Tibial artery (tissue), 4 donors: Measurements from ENCODE around the gene ERLIN1.

ENCODE experiments used
- DNase-seq, 2 donors: peaks; one replicate each; pipeline ENCODE4 v3.0.0-alpha.2; 2019
- H3K27ac ChIP-seq, 2 donors: fragments of 200-600 bp; sonication (generic) in 1 of 2; 1 replicate in 1 of 2; 2 replicates in 1 of 2; pipeline ENCODE4 v1.5.1; 2018 to 2019; ENCODE audit warnings: mild to moderate bottlenecking in 1 of 2
- H3K27me3 ChIP-seq, 2 donors: fragments of 200-600 bp; sonication (generic) in 1 of 2; one replicate each; pipeline versions ENCODE4 v1.5.1 to v1.6.0; 2016 to 2019
- H3K36me3 ChIP-seq, 3 donors: fragments of 200-600 bp; sonication (generic) in 2 of 3; one replicate each; pipeline ENCODE4 v1.5.1; 2016 to 2019; ENCODE audit warnings: mild to moderate bottlenecking in 2 of 3
- H3K4me1 ChIP-seq, 4 donors: fragments of 200-600 bp; sonication (generic) in 2 of 4; 1 replicate in 3 of 4; 2 replicates in 1 of 4; pipeline ENCODE4 v1.5.1; 2016 to 2019
- H3K4me3 ChIP-seq, 2 donors: fragments of 200-600 bp; sonication (generic) in 1 of 2; 1 replicate in 1 of 2; 2 replicates in 1 of 2; pipeline ENCODE4 v1.5.1; 2018 to 2019; ENCODE audit warnings: mild to moderate bottlenecking in 2 of 2
- H3K9me3 ChIP-seq, 3 donors: fragments of 200-600 bp; sonication (generic) in 1 of 3; one replicate each; pipeline ENCODE4 v1.5.1; 2016 to 2019
- CTCF ChIP-seq, 2 experiments: fragments of 200-600 bp in 1 of 2; fragments of 450-650 bp in 1 of 2; IDR thresholded peaks; one replicate each; pipeline ENCODE4 v1.5.1; 2017 to 2019; ENCODE audit warnings: antibody characterized with exemption in 2 of 2, mild to moderate bottlenecking in 1 of 2, moderate library complexity in 1 of 2
- intact Hi-C: fragments of 100-400 bp; cut with DNase I; formaldehyde crosslinking; loops from one replicate; pipeline ENCODE4 v1.15.0; 2023; ENCODE audit warnings: low total_unique reads

Gene ERLIN1

GRCh38 chr10:100192350-100192749 lies 6.5 kb upstream of the ERLIN1 start:
- no peak for TF ChIP-seq CTCF (IDR thresholded peaks at IDR 0.05)
- peaks cover 54 to 72% (median 70%) of the 10 kb centered on the region in 3 donors for H3K36me3 ChIP-seq
- no peak overlapping the region for H3K27ac ChIP-seq
- intact Hi-C loops = no loop called here
- peak in 1 of 2 donors; percentile 38 for DNase-seq
- no peaks in the 10 kb centered on the region for H3K9me3 ChIP-seq
- H3K4me1 ChIP-seq = peaks cover 0 to 4% (median 2%) of the 10 kb centered on the region in 4 donors
- H3K27me3 ChIP-seq = no peaks in the 10 kb centered on the region
- no peak overlapping the region for H3K4me3 ChIP-seq

- Histone ChIP-seq H3K36me3 (peaks cover 13 to 29% (median 19%) of the 10 kb centered on the region in 3 donors), H3K4me3 (peak overlapping the region; percentile 85 to 98), H3K9me3 (no peaks in the 10 kb centered on the region), H3K27me3 (no peaks in the 10 kb centered on the region), H3K4me1 (peaks cover 0 to 29% (median 11%) of the 10 kb centered on the region in 4 donors), H3K27ac (peak overlapping the region; percentile 90 to 91)
- intact Hi-C loops = no loop called here
- no peak for TF ChIP-seq CTCF (IDR thresholded peaks at IDR 0.05)
- peak; percentile 49 to 68 for DNase-seq
These were observed 704 bp upstream of the ERLIN1 start for GRCh38 chr10:100186253-100187212.

GRCh38 chr10:100184840-100185239 lies 989 bp downstream of the ERLIN1 start:
- TF ChIP-seq CTCF (IDR thresholded peaks at IDR 0.05) = no peak
- Histone ChIP-seq H3K27me3 (no peaks in the 10 kb centered on the region), H3K4me3 (peak overlapping the region; percentile 85 to 98), H3K36me3 (peaks cover 0 to 19% (median 2%) of the 10 kb centered on the region in 3 donors), H3K4me1 (peaks cover 0 to 29% (median 11%) of the 10 kb centered on the region in 4 donors), H3K9me3 (no peaks in the 10 kb centered on the region), H3K27ac (peak overlapping the region; percentile 90 to 91)
- DNase-seq = no peak
- intact Hi-C loops = no loop called here

GRCh38 chr10:100184426-100184825 lies 1.4 kb downstream of the ERLIN1 start:
- no peak for TF ChIP-seq CTCF (IDR thresholded peaks at IDR 0.05)
- Histone ChIP-seq H3K4me3 (peak overlapping the region; percentile 85 to 98), H3K27me3 (no peaks in the 10 kb centered on the region), H3K9me3 (no peaks in the 10 kb centered on the region), H3K4me1 (peaks cover 0 to 29% (median 11%) of the 10 kb centered on the region in 4 donors), H3K36me3 (peaks cover 0 to 22% (median 0%) of the 10 kb centered on the region in 3 donors), H3K27ac (peak overlapping the region in 1 of 2 donors; percentile 90)
- no peak for DNase-seq
- intact Hi-C loops = no loop called here

GRCh38 chr10:100183481-100183880 lies 2.3 kb downstream of the ERLIN1 start:
- H3K4me1 ChIP-seq = peaks cover 0 to 29% (median 11%) of the 10 kb centered on the region in 4 donors
- peaks cover 0 to 31% (median 3%) of the 10 kb centered on the region in 3 donors for H3K36me3 ChIP-seq
- H3K27ac ChIP-seq = no peak overlapping the region
- no peak for TF ChIP-seq CTCF (IDR thresholded peaks at IDR 0.05)
- no peak overlapping the region for H3K4me3 ChIP-seq
- DNase-seq = no peak
- no peaks in the 10 kb centered on the region for H3K27me3 ChIP-seq
- H3K9me3 ChIP-seq = no peaks in the 10 kb centered on the region
- intact Hi-C loops = no loop called here
